ENCODE data around the gene SLC25A2.
"Not testable (repeated sequence)": the region's sequence is repeated elsewhere in the genome, so short reads cannot be mapped to it uniquely, and the experiment has no call there.

The SLC25A2 gene

GRCh38 chr5:141342773-141343172, 38.9 kb upstream of the SLC25A2 start:
- TF ChIP-seq, protein P1, sequence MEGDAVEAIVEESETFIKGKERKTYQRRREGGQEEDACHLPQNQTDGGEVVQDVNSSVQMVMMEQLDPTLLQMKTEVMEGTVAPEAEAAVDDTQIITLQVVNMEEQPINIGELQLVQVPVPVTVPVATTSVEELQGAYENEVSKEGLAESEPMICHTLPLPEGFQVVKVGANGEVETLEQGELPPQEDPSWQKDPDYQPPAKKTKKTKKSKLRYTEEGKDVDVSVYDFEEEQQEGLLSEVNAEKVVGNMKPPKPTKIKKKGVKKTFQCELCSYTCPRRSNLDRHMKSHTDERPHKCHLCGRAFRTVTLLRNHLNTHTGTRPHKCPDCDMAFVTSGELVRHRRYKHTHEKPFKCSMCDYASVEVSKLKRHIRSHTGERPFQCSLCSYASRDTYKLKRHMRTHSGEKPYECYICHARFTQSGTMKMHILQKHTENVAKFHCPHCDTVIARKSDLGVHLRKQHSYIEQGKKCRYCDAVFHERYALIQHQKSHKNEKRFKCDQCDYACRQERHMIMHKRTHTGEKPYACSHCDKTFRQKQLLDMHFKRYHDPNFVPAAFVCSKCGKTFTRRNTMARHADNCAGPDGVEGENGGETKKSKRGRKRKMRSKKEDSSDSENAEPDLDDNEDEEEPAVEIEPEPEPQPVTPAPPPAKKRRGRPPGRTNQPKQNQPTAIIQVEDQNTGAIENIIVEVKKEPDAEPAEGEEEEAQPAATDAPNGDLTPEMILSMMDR (IDR thresholded peaks at IDR 0.05; ENCODE audit: extremely low read depth, insufficient read depth, missing control alignments), result no peak
- DNase-seq (ENCODE audit: low spot score), result no peak
- in situ Hi-C loops (cut with MboI; ENCODE audit: low pct_unique_long_range_greater_than_20kb, low sequenced_read_pairs, unreplicated experiment), result no loop called here

DNA sequence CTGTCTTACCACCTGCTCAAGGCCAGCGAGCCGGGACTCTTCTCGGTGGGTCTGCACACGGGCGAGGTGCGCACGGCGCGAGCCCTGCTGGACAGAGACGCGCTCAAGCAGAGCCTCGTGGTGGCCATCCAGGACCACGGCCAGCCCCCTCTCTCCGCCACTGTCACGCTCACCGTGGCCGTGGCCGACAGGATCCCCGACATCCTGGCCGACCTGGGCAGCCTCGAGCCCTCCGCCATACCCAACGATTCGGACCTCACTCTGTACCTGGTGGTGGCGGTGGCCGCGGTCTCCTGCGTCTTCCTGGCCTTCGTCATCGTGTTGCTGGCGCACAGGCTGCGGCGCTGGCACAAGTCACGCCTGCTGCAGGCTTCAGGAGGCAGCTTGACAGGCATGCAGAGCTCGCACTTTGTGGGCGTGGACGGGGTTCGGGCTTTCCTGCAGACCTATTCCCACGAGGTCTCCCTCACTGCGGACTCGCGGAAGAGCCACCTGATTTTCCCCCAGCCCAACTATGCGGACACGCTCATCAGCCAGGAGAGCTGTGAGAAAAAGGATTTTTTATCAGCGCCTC, 37.0 kb upstream of the SLC25A2 start:
- DNase-seq (ENCODE audit: low spot score); in situ Hi-C loops (cut with MboI; ENCODE audit: low pct_unique_long_range_greater_than_20kb, low sequenced_read_pairs, unreplicated experiment): not testable (repeated sequence)

- TF ChIP-seq, protein P1 (IDR thresholded peaks at IDR 0.05; ENCODE audit: extremely low read depth, insufficient read depth, missing control alignments), result peak; percentile 51
- DNase-seq (ENCODE audit: low spot score), result no peak
- in situ Hi-C loops (cut with MboI; ENCODE audit: low pct_unique_long_range_greater_than_20kb, low sequenced_read_pairs, unreplicated experiment), result no loop called here
Observed at GRCh38 chr5:141338538-141339306, 34.9 kb upstream of the SLC25A2 start, which contains the start of gene PCDHGA2. PCDHGA2 (plus strand) TSS chr5:141338760.

GRCh38 chr5:141332571-141332970, 28.7 kb upstream of the SLC25A2 start:
- in situ Hi-C loops (cut with MboI; ENCODE audit: low pct_unique_long_range_greater_than_20kb, low sequenced_read_pairs, unreplicated experiment), result not testable (repeated sequence)

GRCh38 chr5:141330299-141331080, 26.6 kb upstream of the SLC25A2 start, which contains the start of gene PCDHGA1:
PCDHGA1 (plus strand) TSS chr5:141330514.
- in situ Hi-C loops (cut with MboI; ENCODE audit: low pct_unique_long_range_greater_than_20kb, low sequenced_read_pairs, unreplicated experiment), result no loop called here
- TF ChIP-seq, protein P1 (IDR thresholded peaks at IDR 0.05; ENCODE audit: extremely low read depth, insufficient read depth, missing control alignments), result peak; percentile 68
- no peak for DNase-seq (ENCODE audit: low spot score)

More at GRCh38 chr5:141332571-141332970, 28.7 kb upstream of the SLC25A2 start:
- not testable (repeated sequence) for DNase-seq (ENCODE audit: low spot score)

GRCh38 chr5:141328231-141328630, 24.4 kb upstream of the SLC25A2 start:
- in situ Hi-C loops (cut with MboI; ENCODE audit: low pct_unique_long_range_greater_than_20kb, low sequenced_read_pairs, unreplicated experiment), result no loop called here
- TF ChIP-seq, protein P1 (IDR thresholded peaks at IDR 0.05; ENCODE audit: extremely low read depth, insufficient read depth, missing control alignments), result no peak
- no peak for DNase-seq (ENCODE audit: low spot score)

DNA sequence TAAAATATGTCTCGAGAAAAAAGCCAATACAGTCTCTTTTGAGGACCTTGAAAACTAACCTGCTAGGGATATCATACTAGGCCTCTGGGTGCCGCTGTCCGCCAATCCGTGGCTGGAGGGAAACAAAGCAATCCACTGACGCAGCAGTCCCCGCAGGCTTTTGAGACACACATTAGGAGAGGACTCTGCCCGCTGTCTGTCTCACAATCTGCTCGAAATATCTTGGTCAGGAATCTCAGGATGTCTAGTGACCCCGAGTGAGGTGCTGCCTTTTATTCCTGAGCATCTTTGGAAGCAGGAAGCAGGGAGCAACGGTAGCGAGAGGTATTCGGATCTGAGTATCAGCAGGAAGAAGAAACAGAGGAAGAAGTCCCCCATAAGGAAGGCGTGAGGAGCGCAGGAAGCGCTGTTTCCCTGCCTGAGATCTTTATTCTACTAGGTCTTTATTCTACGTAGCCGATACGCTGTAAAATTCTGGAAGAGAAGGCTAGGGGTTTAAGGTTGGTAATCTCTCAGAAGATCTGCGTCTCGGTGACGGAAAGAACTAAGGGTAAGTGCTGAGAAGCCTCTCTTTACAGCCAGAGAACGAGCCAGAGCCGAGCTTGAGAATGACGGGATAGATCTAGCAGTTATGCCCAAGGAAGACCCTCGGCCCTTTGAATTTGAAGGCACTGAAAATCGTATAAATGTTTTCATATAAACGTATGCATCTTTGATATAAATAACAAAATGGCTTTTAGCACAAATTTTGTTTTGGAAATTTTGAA, 22.4 kb upstream of the SLC25A2 start:
- TF ChIP-seq, protein P1 (IDR thresholded peaks at IDR 0.05; ENCODE audit: extremely low read depth, insufficient read depth, missing control alignments), result peak; percentile 31
- DNase-seq (ENCODE audit: low spot score), result no peak
- in situ Hi-C loops (cut with MboI; ENCODE audit: low pct_unique_long_range_greater_than_20kb, low sequenced_read_pairs, unreplicated experiment), result no loop called here
